Measurements from ENCODE around the gene SCMH1.

DNA sequence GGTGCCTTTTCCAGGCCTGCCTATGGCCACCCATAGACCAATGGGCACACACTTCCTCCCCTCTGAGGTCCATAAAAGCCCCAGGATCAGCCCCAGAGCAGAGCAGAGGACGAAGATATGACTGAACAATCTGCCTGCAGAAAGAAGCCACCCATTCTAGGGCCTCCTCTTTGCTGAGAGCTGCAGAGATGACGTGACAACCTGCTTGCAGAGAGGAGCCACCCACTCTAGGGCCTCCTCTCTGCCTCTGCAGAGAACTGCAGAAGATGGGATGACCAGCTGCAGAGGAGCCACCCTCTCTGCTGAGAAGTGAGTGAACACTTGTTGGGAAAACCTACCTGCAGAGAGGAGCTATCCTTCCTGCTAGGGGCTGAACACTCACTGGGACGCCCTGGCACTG lies 79.7 kb downstream of the SCMH1 start:
- TF ChIP-seq EP300 (IDR thresholded peaks at IDR 0.05): no peak
- TF ChIP-seq, protein P1, sequence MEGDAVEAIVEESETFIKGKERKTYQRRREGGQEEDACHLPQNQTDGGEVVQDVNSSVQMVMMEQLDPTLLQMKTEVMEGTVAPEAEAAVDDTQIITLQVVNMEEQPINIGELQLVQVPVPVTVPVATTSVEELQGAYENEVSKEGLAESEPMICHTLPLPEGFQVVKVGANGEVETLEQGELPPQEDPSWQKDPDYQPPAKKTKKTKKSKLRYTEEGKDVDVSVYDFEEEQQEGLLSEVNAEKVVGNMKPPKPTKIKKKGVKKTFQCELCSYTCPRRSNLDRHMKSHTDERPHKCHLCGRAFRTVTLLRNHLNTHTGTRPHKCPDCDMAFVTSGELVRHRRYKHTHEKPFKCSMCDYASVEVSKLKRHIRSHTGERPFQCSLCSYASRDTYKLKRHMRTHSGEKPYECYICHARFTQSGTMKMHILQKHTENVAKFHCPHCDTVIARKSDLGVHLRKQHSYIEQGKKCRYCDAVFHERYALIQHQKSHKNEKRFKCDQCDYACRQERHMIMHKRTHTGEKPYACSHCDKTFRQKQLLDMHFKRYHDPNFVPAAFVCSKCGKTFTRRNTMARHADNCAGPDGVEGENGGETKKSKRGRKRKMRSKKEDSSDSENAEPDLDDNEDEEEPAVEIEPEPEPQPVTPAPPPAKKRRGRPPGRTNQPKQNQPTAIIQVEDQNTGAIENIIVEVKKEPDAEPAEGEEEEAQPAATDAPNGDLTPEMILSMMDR (IDR thresholded peaks at IDR 0.05): no peak
- TF ChIP-seq POLR2A (IDR thresholded peaks at IDR 0.05): no peak
- no peak for TF ChIP-seq POLR2AphosphoS5 (IDR thresholded peaks at IDR 0.05)

All from gastroesophageal sphincter (tissue), 3 donors.